Liver (tissue), 9 donors: ENCODE measurements around the gene BMP7. TPM values are rescaled to one million over a fixed set of nuclear protein-coding genes. Genes with fewer than 3 reads are reported as not detected.

Experiments
- DNase-seq: peaks from one replicate; pipeline ENCODE4 v3.0.0-alpha.2; 2017; ENCODE audit warnings: low spot score
- H3K27ac ChIP-seq, 2 donors: one replicate each; pipeline ENCODE4 v1.7.0; 2013; ENCODE audit warnings: inconsistent platforms in 2 of 2, low read length in 2 of 2, control low read depth in 1 of 2, low read depth in 1 of 2, mild to moderate bottlenecking in 1 of 2
- H3K27me3 ChIP-seq, 4 donors: one replicate each; pipeline versions ENCODE4 v1.6.1 to v1.7.0; 2013; ENCODE audit warnings: low read length in 3 of 4, inconsistent platforms in 1 of 4, mild to moderate bottlenecking in 1 of 4, moderate library complexity in 1 of 4; ENCODE audit not compliant: control insufficient read depth in 4 of 4, insufficient read depth in 4 of 4
- H3K36me3 ChIP-seq, 4 donors: one replicate each; pipeline versions ENCODE4 v1.6.1 to v1.7.0; 2013; ENCODE audit warnings: low read length in 3 of 4, mild to moderate bottlenecking in 3 of 4, low read depth in 1 of 4, moderate library complexity in 1 of 4; ENCODE audit not compliant: control insufficient read depth in 4 of 4, insufficient read depth in 3 of 4
- H3K4me1 ChIP-seq, 4 donors: one replicate each; pipeline versions ENCODE4 v1.6.1 to v1.7.0; 2013; ENCODE audit warnings: low read length in 3 of 4, mild to moderate bottlenecking in 3 of 4, moderate library complexity in 1 of 4; ENCODE audit not compliant: control insufficient read depth in 4 of 4, insufficient read depth in 4 of 4
- H3K4me3 ChIP-seq, 3 donors: one replicate each; pipeline versions ENCODE4 v1.6.1 to v1.7.0; 2013; ENCODE audit warnings: low read length in 3 of 3, control low read depth in 1 of 3, low read depth in 1 of 3, mild to moderate bottlenecking in 1 of 3
- H3K9ac ChIP-seq, 2 donors: one replicate each; pipeline ENCODE4 v1.7.0; 2013; ENCODE audit warnings: low read length in 2 of 2, mild to moderate bottlenecking in 2 of 2, moderate library complexity in 2 of 2, control low read depth in 1 of 2, low read depth in 1 of 2
- H3K9me3 ChIP-seq, 4 donors: one replicate each; pipeline versions ENCODE4 v1.6.1 to v1.7.0; 2013; ENCODE audit warnings: low read length in 3 of 4; ENCODE audit not compliant: control insufficient read depth in 4 of 4
- CTCF ChIP-seq: fragments of 150-350 bp; IDR thresholded peaks from 2 replicates; pipeline ENCODE4 v1.5.1; 2017; ENCODE audit warnings: improper control_type of control experiment, low read depth, low read length; ENCODE audit not compliant: missing input control
- EGR1 ChIP-seq, 2 donors: IDR thresholded peaks; 2 replicates each; pipeline ENCODE4 v1.6.1; 2016 to 2018; ENCODE audit warnings: antibody characterized with exemption in 2 of 2, low read depth in 2 of 2
- FOXA1 ChIP-seq: IDR thresholded peaks from 2 replicates; pipeline ENCODE4 v1.6.1; 2016; ENCODE audit warnings: antibody characterized with exemption
- FOXA2 ChIP-seq: IDR thresholded peaks from 2 replicates; pipeline ENCODE4 v1.6.1; 2016; ENCODE audit warnings: antibody characterized with exemption
- GABPA ChIP-seq, 2 donors: IDR thresholded peaks in 1 of 2; conservative IDR thresholded peaks in 1 of 2; 2 replicates each; pipeline ENCODE4 v1.6.1; 2016; ENCODE audit warnings: antibody characterized with exemption in 2 of 2, mild to moderate bottlenecking in 1 of 2, moderate library complexity in 1 of 2
- HNF4A ChIP-seq, 2 donors: conservative IDR thresholded peaks; 2 replicates each; pipeline ENCODE4 v1.6.1; 2016; ENCODE audit warnings: antibody characterized with exemption in 2 of 2, mild to moderate bottlenecking in 2 of 2
- HNF4G ChIP-seq: IDR thresholded peaks from 2 replicates; pipeline ENCODE4 v1.6.1; 2016; ENCODE audit warnings: antibody characterized with exemption
- JUND ChIP-seq, 2 donors: IDR thresholded peaks; 2 replicates each; pipeline ENCODE4 v1.6.1; 2016; ENCODE audit warnings: antibody characterized with exemption in 2 of 2
- MAX ChIP-seq: IDR thresholded peaks from 2 replicates; pipeline ENCODE4 v1.6.1; 2016; ENCODE audit warnings: antibody characterized with exemption
- NR2F2 ChIP-seq: IDR thresholded peaks from 2 replicates; pipeline ENCODE4 v1.6.1; 2016; ENCODE audit warnings: antibody characterized with exemption
- RAD21 ChIP-seq, 2 donors: IDR thresholded peaks; 2 replicates each; pipeline ENCODE4 v1.6.1; 2016; ENCODE audit warnings: antibody characterized with exemption in 2 of 2, mild to moderate bottlenecking in 2 of 2
- RXRA ChIP-seq, 2 donors: IDR thresholded peaks; 2 replicates each; pipeline ENCODE4 v1.6.1; 2017 to 2018; ENCODE audit warnings: antibody characterized with exemption in 2 of 2, mild to moderate bottlenecking in 1 of 2
- SP1 ChIP-seq: IDR thresholded peaks from 2 replicates; pipeline ENCODE4 v1.6.1; 2018; ENCODE audit warnings: antibody characterized with exemption, mild to moderate bottlenecking
- TAF1 ChIP-seq: conservative IDR thresholded peaks from 2 replicates; pipeline ENCODE4 v1.6.1; 2016; ENCODE audit warnings: antibody characterized with exemption, mild to moderate bottlenecking
- YY1 ChIP-seq: IDR thresholded peaks from 2 replicates; pipeline ENCODE4 v1.6.1; 2016; ENCODE audit warnings: antibody characterized with exemption, mild to moderate bottlenecking
- ZBTB33 ChIP-seq: IDR thresholded peaks from 2 replicates; pipeline ENCODE4 v1.6.1; 2016; ENCODE audit warnings: antibody characterized with exemption
- WGBS: extraction: QIAGEN DNeasy Blood & Tissue Kit; methylation state at CpG from one replicate; pipeline ENCODE4 v1.1.7; 2013; 5-methylcytosine and 5-hydroxymethylcytosine counted together
- polyA plus RNA-seq, 2 donors: library from polyadenylated mRNA; stranded (reverse) in 1 of 2; unstranded in 1 of 2; fragments of 200-250 nt in 1 of 2; fragments of >200 nt in 1 of 2; fragmentation: Nextera tagmentation in 1 of 2; extraction: Ambion mirVana in 1 of 2; gene quantifications; one replicate each; pipeline versions ENCODE4 v1.2.1 to v1.2.3, GENCODE V29; 2013 to 2015
- total RNA-seq, 2 donors: library from RNA; depleted of rRNA; stranded (reverse); fragments of >200 nt; gene quantifications; one replicate each; pipeline ENCODE4 v1.2.3, GENCODE V29; 2014
- TF ChIP-seq, protein P1 (sequence below): IDR thresholded peaks from 2 replicates; pipeline ENCODE4 v1.6.1; 2016; ENCODE audit warnings: antibody characterized with exemption, mild to moderate bottlenecking
- TF ChIP-seq, protein P2 (sequence below): IDR thresholded peaks from 2 replicates; pipeline ENCODE4 v1.6.1; 2016; ENCODE audit warnings: antibody characterized with exemption
- donor health status: healthy.
- donor health status: healthy.
- donor health status: healthy.
- donor health status: healthy.
- donor health status: healthy.

Gene BMP7
- total and polyA plus RNA-seq, 4 donors: not detected

DNA sequence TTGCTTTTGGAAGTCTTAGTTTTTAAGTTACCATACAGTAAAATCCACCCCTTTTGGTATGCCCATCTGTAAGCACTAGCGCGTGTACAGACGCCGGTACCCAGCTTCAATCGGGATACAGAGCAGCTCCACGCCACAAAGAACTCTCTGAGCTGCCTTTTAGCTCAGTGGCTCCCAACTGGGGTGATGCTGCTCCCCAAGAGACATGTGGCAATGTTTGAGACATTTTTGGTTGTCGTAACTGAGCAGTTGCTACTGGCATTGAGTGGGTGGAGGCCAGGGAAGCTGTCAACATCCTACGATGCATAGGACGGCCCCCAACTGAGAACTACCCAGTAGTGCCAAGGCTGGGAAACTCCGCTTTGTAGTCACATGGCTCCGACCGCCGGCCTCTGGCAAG is 73.3 kb downstream of the BMP7 start:
- WGBS: 88% methylated on average over 13 of the region's 13 CpGs
- Histone ChIP-seq H3K9me3 (no peaks in the 10 kb centered on the region), H3K4me1 (no peaks in the 10 kb centered on the region), H3K36me3 (no peaks in the 10 kb centered on the region), H3K4me3 (no peak overlapping the region), H3K27me3 (peaks cover 0 to under 1% (median 0%) of the 10 kb centered on the region in 4 donors), H3K27ac (no peak overlapping the region), H3K9ac (no peak overlapping the region)
- TF ChIP-seq EGR1 (IDR thresholded peaks at IDR 0.05; ENCODE audit: low read depth in 2 of 2) (no peak), FOXA2 (no peak), HNF4G (no peak), MAX (no peak), RAD21 (IDR thresholded peaks at IDR 0.05) (no peak), GABPA (IDR thresholded peaks at IDR 0.05 in 1 of 2, conservative IDR thresholded peaks at IDR 0.05 in 1 of 2) (no peak), FOXA1 (no peak), CTCF (no peak), RXRA (IDR thresholded peaks at IDR 0.05) (no peak), HNF4A (conservative IDR thresholded peaks at IDR 0.05) (no peak), YY1 (no peak), ZBTB33 (no peak), NR2F2 (no peak), JUND (IDR thresholded peaks at IDR 0.05) (no peak), SP1 (no peak), TAF1 (no peak)
- TF ChIP-seq, protein P1, sequence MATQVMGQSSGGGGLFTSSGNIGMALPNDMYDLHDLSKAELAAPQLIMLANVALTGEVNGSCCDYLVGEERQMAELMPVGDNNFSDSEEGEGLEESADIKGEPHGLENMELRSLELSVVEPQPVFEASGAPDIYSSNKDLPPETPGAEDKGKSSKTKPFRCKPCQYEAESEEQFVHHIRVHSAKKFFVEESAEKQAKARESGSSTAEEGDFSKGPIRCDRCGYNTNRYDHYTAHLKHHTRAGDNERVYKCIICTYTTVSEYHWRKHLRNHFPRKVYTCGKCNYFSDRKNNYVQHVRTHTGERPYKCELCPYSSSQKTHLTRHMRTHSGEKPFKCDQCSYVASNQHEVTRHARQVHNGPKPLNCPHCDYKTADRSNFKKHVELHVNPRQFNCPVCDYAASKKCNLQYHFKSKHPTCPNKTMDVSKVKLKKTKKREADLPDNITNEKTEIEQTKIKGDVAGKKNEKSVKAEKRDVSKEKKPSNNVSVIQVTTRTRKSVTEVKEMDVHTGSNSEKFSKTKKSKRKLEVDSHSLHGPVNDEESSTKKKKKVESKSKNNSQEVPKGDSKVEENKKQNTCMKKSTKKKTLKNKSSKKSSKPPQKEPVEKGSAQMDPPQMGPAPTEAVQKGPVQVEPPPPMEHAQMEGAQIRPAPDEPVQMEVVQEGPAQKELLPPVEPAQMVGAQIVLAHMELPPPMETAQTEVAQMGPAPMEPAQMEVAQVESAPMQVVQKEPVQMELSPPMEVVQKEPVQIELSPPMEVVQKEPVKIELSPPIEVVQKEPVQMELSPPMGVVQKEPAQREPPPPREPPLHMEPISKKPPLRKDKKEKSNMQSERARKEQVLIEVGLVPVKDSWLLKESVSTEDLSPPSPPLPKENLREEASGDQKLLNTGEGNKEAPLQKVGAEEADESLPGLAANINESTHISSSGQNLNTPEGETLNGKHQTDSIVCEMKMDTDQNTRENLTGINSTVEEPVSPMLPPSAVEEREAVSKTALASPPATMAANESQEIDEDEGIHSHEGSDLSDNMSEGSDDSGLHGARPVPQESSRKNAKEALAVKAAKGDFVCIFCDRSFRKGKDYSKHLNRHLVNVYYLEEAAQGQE: no peak
- TF ChIP-seq, protein P2, sequence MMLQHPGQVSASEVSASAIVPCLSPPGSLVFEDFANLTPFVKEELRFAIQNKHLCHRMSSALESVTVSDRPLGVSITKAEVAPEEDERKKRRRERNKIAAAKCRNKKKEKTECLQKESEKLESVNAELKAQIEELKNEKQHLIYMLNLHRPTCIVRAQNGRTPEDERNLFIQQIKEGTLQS: no peak
- no peak for DNase-seq

DNA sequence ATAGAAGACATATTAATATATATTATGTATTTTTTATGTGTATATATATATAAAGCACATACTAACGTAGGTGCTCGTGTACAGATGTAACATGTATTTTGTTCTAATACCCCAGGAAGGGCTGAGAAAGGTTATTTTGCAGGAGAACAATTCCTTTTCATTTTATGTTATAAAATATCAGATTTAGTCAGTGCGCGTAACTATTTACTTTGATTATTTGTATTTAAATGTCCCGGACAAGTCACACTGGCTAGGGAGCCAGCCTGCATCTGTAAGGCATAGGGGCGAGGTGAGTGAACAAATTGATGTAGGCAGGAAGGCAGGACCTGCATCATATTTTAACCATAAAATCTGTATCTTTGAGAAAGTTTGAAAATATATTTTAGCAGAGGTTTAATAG is 74.1 kb downstream of the BMP7 start:
- Histone ChIP-seq H3K27me3 (no peaks in the 10 kb centered on the region), H3K4me3 (no peak overlapping the region), H3K9me3 (no peaks in the 10 kb centered on the region), H3K9ac (no peak overlapping the region), H3K4me1 (no peaks in the 10 kb centered on the region), H3K27ac (no peak overlapping the region), H3K36me3 (no peaks in the 10 kb centered on the region)
- WGBS: 91% methylated on average over 6 of the region's 6 CpGs
- no peak for DNase-seq
- TF ChIP-seq RAD21 (IDR thresholded peaks at IDR 0.05): no peak
- no peak for TF ChIP-seq EGR1 (IDR thresholded peaks at IDR 0.05; ENCODE audit: low read depth in 2 of 2)
- no peak for TF ChIP-seq SP1
- TF ChIP-seq, protein P1: no peak
- TF ChIP-seq CTCF: no peak
- TF ChIP-seq, protein P2: no peak
- TF ChIP-seq FOXA1: no peak
- no peak for TF ChIP-seq RXRA (IDR thresholded peaks at IDR 0.05)
- no peak for TF ChIP-seq TAF1
